ELR (cell line): ENCODE data around the gene CLEC4G.
A peak's percentile ranks its signal among the peaks of the same experiment; 100 is the strongest.

ENCODE experiments used
- DNase-seq: peaks from one replicate; pipeline ENCODE4 v3.0.0-alpha.2; 2015; ENCODE audit warnings: low read depth

Gene CLEC4G

GRCh38 chr19:7692417-7693088 is 39.4 kb downstream of the CLEC4G start:
- no peak for DNase-seq

GRCh38 chr19:7691497-7691896 is 40.4 kb downstream of the CLEC4G start:
- no peak for DNase-seq

- DNase-seq = no peak
Observed at GRCh38 chr19:7690779-7691258, 41.1 kb downstream of the CLEC4G start.

DNA sequence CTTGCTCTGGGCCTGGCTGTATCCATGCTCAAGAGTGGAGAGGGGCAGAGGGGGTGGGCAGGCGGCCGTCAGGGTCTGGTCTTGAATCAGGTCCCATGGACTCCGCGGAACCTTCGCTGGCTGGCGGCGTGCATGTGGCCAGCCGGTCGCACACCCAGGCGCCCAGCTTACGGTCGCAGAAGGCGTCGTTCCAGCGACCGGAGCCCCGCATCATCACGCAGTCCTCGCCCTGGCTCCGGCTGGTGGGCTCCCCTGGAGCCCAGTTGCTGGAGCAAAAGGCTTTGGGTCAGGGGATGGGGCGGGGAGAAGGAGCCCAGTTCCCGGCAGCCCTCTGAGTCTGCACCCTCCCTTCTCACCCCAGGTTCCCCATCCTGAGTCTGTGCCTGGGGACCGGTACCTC is 42.7 kb downstream of the CLEC4G start:
- DNase-seq = no peak

GRCh38 chr19:7687177-7687576 is 44.7 kb downstream of the CLEC4G start:
- DNase-seq = no peak

DNA sequence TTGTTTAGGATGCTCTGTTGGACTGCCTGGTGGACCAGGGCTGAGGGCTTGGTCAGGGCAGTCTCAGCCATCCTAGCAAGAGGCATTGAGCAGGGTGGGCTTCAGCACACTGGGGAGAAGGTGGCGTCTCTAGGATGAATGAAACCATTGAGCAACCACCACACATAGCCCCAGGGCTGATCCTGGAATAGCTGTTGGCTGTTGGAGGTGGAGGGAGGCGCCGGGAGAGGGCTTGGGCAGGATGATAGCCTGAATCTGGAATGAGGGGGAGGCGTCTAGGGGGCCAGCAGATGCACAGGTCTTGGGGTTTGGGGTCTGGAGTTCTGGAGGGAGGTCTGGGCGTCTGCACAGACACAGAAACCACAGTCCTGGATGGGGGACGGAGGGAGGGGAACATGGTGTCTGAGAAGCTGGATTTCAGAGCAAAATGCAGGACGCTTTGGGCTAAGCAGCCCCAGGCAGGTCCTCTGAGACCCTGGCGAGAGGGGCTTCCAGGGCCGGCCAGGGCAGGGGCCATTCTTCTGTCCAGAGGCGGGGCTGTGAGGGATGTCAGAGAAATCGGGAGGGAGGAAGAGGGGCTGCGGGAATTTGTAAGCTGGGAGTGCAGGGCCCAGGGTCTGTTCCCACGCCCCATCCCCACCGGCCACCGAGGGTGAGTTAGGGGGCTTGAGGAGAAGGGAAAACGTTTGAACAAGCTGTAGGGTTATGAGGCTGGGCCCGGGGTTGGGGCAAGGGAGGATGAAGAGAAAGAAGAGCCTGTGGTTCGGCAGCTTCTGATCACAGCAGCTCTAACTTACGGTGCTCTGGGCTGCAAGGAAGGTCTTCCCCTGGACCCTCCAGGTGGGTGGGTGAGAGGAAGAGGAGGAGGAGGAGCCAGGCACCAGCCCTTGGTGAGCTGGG is 46.1 kb downstream of the CLEC4G start:
- peak; percentile 51 for DNase-seq

GRCh38 chr19:7682175-7682855 is 49.6 kb downstream of the CLEC4G start:
- no peak for DNase-seq

- DNase-seq = peak; percentile 85
Observed at GRCh38 chr19:7681340-7682174, 50.4 kb downstream of the CLEC4G start.

DNA sequence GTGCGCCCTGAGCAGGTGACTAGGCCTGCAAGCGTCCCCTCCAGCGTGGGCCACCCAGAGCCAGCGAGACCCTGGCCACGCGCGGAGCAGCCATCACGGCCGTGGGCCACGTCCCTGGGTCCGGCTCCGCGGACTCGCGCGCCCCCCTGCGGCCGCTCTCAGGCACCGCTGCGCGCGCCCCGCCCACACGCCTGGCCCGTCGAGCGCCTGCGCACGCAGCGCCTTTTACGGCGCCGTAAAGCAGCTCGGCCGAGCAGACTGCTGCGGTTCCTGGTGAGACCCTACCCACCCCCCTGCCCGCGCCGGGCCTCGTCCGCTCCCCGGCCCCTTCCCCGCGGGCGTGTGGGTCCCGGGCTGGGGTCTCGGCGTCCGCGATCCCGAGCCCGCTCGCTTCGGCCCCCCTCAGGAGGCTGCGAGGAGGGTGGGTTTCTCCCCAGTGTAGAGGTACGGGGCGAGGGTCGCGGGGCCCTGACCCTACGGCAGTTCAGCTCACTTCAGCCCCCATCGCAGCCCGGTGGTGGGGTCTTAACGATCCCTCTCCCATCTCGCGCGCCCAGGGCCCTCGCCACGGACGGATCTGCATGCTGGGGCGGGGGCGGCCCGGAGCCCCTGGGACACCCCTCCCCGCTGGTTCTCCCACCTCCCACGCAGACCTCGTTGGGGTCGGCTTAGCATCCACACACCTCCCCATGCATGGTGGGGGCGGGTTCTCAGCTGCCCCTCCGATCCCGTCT is 51.1 kb downstream of the CLEC4G start, which contains the start of gene TRAPPC5:
TSS of gene TRAPPC5 (plus strand) at position 228 of the 734 bp plus-strand sequence. CDS start 1,421 bp downstream, outside the sequence.
- peak; percentile 82 for DNase-seq

DNA sequence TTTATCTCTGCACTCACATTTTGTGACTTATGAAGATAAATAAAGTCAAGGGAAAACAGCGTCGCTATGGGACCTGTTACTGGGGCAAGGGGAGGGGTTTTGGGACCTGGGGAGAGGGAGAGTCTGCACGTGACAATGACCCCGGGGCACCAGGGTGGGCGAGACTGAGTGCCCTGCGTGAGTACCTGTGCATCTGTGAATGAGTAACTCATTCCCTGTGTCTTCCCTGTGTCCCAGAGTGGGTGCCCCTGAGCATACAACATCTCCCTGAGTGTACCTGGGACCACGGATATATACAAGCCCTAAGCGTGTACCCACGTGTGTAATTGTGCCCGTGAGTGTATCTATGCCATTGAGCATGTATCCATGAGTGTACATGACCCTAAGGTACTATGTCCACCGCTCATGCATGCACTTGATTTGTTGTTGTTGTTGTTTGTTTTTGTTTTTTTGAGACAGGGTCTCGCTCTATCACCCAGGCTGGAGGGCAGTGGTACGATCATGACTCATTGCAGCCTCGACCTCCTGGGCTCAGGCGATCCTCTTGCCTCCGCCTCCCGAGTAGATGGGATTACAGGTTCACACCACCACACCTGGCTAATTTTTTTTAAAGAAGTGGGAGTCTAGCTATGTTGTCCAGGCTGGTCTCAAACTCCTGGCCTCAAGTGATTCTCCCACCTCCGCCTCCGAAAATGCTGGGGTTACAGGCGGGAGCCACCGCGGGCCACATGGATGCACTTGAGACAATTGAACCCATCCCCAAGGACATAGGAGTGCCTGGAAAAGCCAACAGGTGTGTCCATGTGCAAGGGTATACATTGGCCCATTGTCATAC is 51.9 kb downstream of the CLEC4G start:
- no peak for DNase-seq

- DNase-seq = no peak
Observed at GRCh38 chr19:7678971-7679751, 52.7 kb downstream of the CLEC4G start.
